ENCODE measurements around the gene NCAN.

NCAN gene

GRCh38 chr19:19279062-19279612, 67.4 kb downstream of the NCAN start:
- DNase-seq (ENCODE audit: low spot score): no peak

- no peak for DNase-seq (ENCODE audit: low spot score)
These were observed 68.1 kb downstream of the NCAN start for GRCh38 chr19:19279853-19280252.

GRCh38 chr19:19280561-19280960, 68.8 kb downstream of the NCAN start:
- DNase-seq (ENCODE audit: low spot score): no peak

GRCh38 chr19:19285686-19286085, 73.9 kb downstream of the NCAN start:
- no peak for DNase-seq (ENCODE audit: low spot score)

- DNase-seq (ENCODE audit: low spot score): no peak
These were observed 80.8 kb downstream of the NCAN start for GRCh38 chr19:19292607-19293006.

- no peak for DNase-seq (ENCODE audit: low spot score)
These were observed 83.2 kb downstream of the NCAN start for GRCh38 chr19:19294914-19295313.

GRCh38 chr19:19296953-19297689, 85.4 kb downstream of the NCAN start:
- no peak for DNase-seq (ENCODE audit: low spot score)

- DNase-seq (ENCODE audit: low spot score): no peak
These were observed 86.0 kb downstream of the NCAN start for GRCh38 chr19:19297759-19298158.

GRCh38 chr19:19300613-19301012, 88.9 kb downstream of the NCAN start:
- no peak for DNase-seq (ENCODE audit: low spot score)

Small RNAs within 50 kb of the gene (small RNA-seq; reads per million reads assigned to genes)
- 0 reads per million in 2 experiments for gene RNU6-1028P

All from SK-N-DZ (cell line).